Fibroblast of skin of left quadriceps (primary cell): ENCODE data around the gene MXRA7.

Source experiments
- DNase-seq, 2 experiments: peaks; one replicate each; pipeline ENCODE4 v3.0.0-alpha.2; 2013; ENCODE audit warnings: low read depth in 2 of 2

The MXRA7 gene

GRCh38 chr17:76696763-76697701, 13.7 kb downstream of the MXRA7 start:
- no peak for DNase-seq

DNA sequence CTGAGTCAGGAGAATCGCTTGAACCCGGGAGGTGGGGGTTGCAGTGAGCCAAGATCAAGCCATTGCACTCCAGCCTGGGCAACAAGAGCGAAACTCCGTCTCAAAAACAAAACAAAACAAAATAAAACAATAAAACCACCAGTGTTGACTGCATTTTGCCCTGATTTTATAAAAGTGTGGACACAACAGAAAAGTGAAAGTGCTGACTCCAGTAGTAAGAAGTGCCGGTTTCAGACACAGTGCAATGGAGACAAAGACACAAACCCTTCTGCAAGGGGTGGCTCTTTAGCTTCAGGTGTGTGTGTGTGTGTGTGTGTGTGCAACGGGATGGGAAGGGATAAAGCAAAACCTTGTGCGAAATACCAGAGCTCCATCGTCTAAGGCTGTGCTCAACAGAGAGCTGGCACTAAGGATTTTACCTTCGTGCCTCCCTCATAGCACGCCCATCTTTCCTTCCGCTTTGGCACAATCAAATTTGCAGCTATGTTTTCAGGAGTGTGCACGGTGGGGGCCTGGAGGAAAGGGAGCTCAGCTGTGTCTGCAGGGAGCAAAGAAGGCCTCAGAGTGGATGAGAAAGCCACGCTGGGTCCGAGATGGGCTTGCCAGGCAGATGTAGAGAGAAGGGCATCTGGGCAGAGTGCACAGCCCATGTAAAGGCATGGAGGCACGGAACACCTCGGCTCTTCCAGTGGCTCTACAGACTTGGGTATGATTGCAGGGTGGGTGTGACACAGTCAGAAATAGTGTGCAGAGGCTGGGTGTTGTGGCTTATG, 15.5 kb downstream of the MXRA7 start:
- no peak for DNase-seq

GRCh38 chr17:76691379-76692191, 19.2 kb downstream of the MXRA7 start:
- DNase-seq, result no peak

- DNase-seq, result no peak
Observed at GRCh38 chr17:76690596-76691280, 20.0 kb downstream of the MXRA7 start.

- DNase-seq, result no peak
Observed at GRCh38 chr17:76689859-76690258, 20.9 kb downstream of the MXRA7 start.

GRCh38 chr17:76688165-76688622, 22.6 kb downstream of the MXRA7 start:
- DNase-seq, result no peak

DNA sequence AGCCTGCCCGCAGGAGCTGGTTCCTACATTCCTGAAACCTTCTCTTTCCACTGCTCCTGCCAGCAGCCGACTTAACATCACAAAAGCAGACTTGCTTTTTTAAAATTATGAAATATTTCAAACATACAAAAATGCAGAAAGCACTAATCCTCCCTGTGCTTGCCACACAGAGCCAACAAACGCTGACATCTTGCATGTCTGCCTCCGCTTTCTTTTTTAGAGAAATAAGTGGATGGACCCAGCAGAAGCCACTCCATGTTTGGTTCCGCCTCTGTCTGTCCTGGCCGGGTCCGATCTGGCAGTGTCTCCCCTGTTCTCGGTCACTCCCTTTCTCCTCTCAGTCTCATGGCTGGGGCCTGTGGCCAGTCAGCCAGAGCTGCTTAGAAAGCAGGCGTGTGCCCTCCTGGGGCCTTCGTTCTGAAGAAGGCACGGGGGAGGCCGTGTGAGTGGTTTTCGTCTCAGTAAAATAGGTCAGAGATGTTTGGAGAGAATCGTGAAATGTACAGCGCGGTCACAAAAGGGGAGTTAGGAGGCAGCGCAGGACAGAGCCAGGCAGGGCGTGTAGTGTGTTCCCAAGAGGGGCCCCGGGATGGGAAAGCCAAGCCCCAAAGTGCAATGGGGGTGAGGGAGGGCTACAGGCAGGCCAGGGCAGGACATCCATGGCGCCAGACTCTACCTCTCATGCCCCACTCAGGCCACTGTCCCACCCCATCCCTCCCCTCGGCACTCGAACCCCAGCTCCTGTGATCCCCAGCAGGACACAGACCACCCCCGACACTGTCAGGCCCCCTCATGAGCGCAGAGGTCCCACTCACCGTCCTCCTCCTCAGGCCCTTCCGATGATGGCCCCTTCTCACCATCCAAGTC, 23.2 kb downstream of the MXRA7 start:
- DNase-seq, result no peak

GRCh38 chr17:76686538-76687297, 24.0 kb downstream of the MXRA7 start:
- DNase-seq, result no peak

DNA sequence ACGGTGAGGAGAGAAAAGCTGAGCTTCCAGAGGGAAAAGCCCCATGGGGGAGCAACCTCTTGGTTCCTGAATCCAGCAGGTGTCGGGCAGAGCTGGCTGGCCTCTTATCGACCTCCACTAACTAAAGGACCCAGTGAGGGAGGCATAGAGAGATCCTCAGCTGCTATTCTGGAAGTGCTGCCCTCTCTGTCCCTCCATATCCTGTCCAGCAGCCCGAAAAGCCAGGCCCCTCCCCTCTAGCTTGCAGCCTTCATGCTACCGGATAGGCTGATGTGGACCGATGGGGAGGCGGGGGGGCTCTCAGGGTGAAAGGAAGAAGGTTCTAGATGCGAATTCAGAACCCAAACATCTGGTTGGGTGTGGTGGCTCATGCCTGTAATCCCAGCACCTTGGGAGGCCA, 24.9 kb downstream of the MXRA7 start:
- DNase-seq, result no peak

GRCh38 chr17:76685366-76685765, 25.4 kb downstream of the MXRA7 start:
- no peak for DNase-seq

GRCh38 chr17:76684756-76685155, 26.0 kb downstream of the MXRA7 start:
- no peak for DNase-seq

- DNase-seq, result no peak
Observed at GRCh38 chr17:76683921-76684745, 26.6 kb downstream of the MXRA7 start.

GRCh38 chr17:76683011-76683755, 27.6 kb downstream of the MXRA7 start:
- no peak for DNase-seq

- no peak for DNase-seq
Observed at GRCh38 chr17:76682296-76682695, 28.5 kb downstream of the MXRA7 start.

DNA sequence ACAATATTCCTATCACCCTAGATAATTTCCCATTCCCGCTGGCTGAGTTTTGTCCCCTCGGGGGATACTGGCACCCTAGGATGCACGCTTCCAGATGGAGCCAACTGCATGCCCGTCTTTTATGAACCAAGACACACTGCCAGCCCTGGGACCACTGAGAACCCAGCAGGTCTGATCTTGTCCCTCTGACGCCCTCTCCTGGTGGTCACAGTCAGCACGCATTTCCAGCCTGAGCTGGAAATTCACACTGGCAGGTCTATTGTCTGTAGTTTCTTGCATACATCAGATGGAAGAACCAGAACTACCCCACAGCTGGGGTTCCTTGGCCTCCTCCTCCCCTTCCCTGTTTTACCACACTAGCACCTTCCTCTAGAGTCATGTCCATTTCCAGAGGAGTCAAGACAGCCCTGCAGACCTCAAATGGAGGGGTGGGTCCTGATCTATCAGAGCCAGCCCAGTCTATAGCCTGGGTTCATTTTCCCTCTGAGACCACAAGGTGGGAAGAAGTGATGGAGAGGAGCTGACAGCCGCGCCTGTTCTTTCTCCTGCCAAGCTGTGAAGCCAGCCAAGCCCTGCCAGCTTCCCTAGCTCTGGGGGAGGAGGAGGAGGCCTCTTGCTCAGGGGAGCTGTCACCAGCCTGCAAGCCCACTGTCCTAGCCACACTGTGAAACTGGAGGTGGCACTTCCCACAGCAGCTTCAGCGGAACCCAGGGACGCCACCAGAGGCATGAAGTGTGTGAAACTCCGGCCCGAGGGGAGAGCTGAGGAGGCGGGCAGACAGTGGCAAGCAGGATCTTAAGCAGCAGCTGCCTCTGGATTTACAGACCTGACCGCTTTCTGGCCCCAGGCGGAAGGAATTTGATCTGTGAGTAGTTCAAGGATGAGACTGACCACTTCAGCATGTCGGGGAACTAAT, 29.3 kb downstream of the MXRA7 start:
- peak in 1 of 2 experiments; percentile 32 for DNase-seq

DNA sequence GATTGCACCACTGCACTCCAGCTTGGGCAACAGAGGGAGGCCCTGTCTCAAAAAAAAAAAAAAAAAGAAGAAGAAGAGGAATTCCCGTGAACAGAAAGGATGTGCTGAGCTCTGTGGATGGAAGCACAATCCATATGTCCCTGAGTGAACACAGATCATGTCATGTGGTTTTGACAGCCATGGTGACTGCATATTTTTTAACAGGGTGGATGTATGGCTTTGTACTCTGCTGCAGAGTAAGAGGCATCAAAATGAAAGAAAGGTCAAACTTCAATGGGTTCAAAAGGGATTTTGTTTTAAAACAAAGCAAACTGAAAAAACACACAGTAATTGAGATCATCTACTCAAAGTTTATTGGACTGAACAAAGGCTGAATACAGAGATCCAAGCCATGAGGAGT, 31.5 kb downstream of the MXRA7 start:
- DNase-seq, result no peak

- DNase-seq, result no peak
Observed at GRCh38 chr17:76678330-76678729, 32.4 kb downstream of the MXRA7 start.
